HG02970 (cell line): ENCODE measurements around the gene S1PR5.

Experiments used
- ATAC-seq: cut with Tn5 transposase; IDR thresholded peaks from one replicate; pipeline ENCODE4 v1.9.1; 2021; ENCODE audit warnings: mild to moderate bottlenecking, moderate library complexity, moderate number of reproducible peaks; ENCODE audit not compliant: unreplicated experiment, low FRiP score

S1PR5 gene

GRCh38 chr19:10517760-10518443 is 655 bp upstream of the S1PR5 start:
- no peak for ATAC-seq

GRCh38 chr19:10516671-10517286 is 468 bp downstream of the S1PR5 start:
- ATAC-seq = no peak

GRCh38 chr19:10516064-10516385 is 1.2 kb downstream of the S1PR5 start:
- ATAC-seq = no peak

GRCh38 chr19:10514211-10515145 is 2.8 kb downstream of the S1PR5 start:
- no peak for ATAC-seq

GRCh38 chr19:10513223-10513622 is 4.0 kb downstream of the S1PR5 start:
- no peak for ATAC-seq

- ATAC-seq = no peak
These were observed 6.9 kb downstream of the S1PR5 start for GRCh38 chr19:10510301-10510802.

- no peak for ATAC-seq
These were observed 8.5 kb downstream of the S1PR5 start for GRCh38 chr19:10508707-10509106.

GRCh38 chr19:10508036-10508435 is 9.2 kb downstream of the S1PR5 start:
- ATAC-seq = no peak

GRCh38 chr19:10505583-10506229 is 11.5 kb downstream of the S1PR5 start:
- ATAC-seq = no peak

- ATAC-seq = no peak
These were observed 14.1 kb downstream of the S1PR5 start, which contains the start of gene KEAP1 for GRCh38 chr19:10503002-10503789. TSS of gene KEAP1 (minus strand) at chr19:10503356. CDS start at chr19:10500033, 3,323 bp downstream.

GRCh38 chr19:10502524-10503001 is 14.7 kb downstream of the S1PR5 start:
- peak; percentile 83 for ATAC-seq

- peak; percentile 27 for ATAC-seq
These were observed 15.2 kb downstream of the S1PR5 start for GRCh38 chr19:10501971-10502523.

GRCh38 chr19:10500247-10500592 is 17.0 kb downstream of the S1PR5 start:
- ATAC-seq = no peak

GRCh38 chr19:10499550-10500246 is 17.5 kb downstream of the S1PR5 start:
- no peak for ATAC-seq

GRCh38 chr19:10497371-10497770 is 19.9 kb downstream of the S1PR5 start:
- no peak for ATAC-seq

- ATAC-seq = no peak
These were observed 25.7 kb downstream of the S1PR5 start for GRCh38 chr19:10491472-10492047.

GRCh38 chr19:10486551-10486950 is 30.7 kb downstream of the S1PR5 start:
- no peak for ATAC-seq

- ATAC-seq = no peak
These were observed 38.3 kb downstream of the S1PR5 start for GRCh38 chr19:10478903-10479384.
